K562 (cell line): ENCODE results near the gene TMEM273. TPM values are rescaled to one million over a fixed set of nuclear protein-coding genes. Genes with fewer than 3 reads are reported as not detected.

Source experiments
- CEBPG ChIP-seq, 3 experiments: fragments of 200-800 bp in 1 of 3; sonication (Bioruptor generic) in 1 of 3; sonication (generic) in 1 of 3; formaldehyde crosslinking in 1 of 3; IDR thresholded peaks in 2 of 3; conservative IDR thresholded peaks in 1 of 3; 2 replicates each; pipeline versions ENCODE4 v1.6.1 to v1.8.0; 2016 to 2022; ENCODE audit warnings: missing compliant biosample characterization in 2 of 3, missing genetic modification characterization in 2 of 3, mild to moderate bottlenecking in 1 of 3, missing genetic modification reagents in 1 of 3
- ESRRB ChIP-seq: fragments of 250-450 bp; sonication (Bioruptor Pico); IDR thresholded peaks from 2 replicates; pipeline ENCODE4 v1.5.0; 2020; ENCODE audit warnings: mild to moderate bottlenecking, moderate library complexity, borderline replicate concordance
- HMGN3 ChIP-seq: IDR thresholded peaks from 2 replicates; pipeline ENCODE4 v1.6.1; 2011; ENCODE audit warnings: borderline replicate concordance, low read depth, mild to moderate bottlenecking, mixed read lengths, low read length; ENCODE audit not compliant: insufficient read length; ENCODE audit errors: extremely low read depth
- JUND ChIP-seq, 2 experiments: IDR thresholded peaks; 2 replicates in 1 of 2; 3 replicates in 1 of 2; pipeline ENCODE4 v1.6.1; 2011; ENCODE audit warnings: borderline replicate concordance in 2 of 2, low read depth in 2 of 2, low read length in 2 of 2, improper control_type of control experiment in 1 of 2, missing biosample characterization in 1 of 2, missing genetic modification characterization in 1 of 2, missing genetic modification reagents in 1 of 2
- SAFB ChIP-seq: fragments of 200-400 bp; formaldehyde crosslinking; IDR thresholded peaks from 2 replicates; pipeline ENCODE4 v1.6.1; 2017; ENCODE audit warnings: low read depth, low read length, borderline replicate concordance
- SP2 ChIP-seq: IDR thresholded peaks from 2 replicates; pipeline ENCODE4 v1.6.1; 2011; ENCODE audit warnings: mild to moderate bottlenecking, low read depth, low read length, moderate library complexity; ENCODE audit not compliant: poor library complexity, severe bottlenecking; ENCODE audit errors: extremely low read depth
- SPI1 ChIP-seq: IDR thresholded peaks from 2 replicates; pipeline ENCODE4 v1.6.1; 2011; ENCODE audit warnings: low read depth, low read length, control low read depth, borderline replicate concordance
- SREBF1 ChIP-seq: fragments of 150-350 bp; IDR thresholded peaks from 2 replicates; pipeline ENCODE4 v1.6.1; 2014; ENCODE audit warnings: antibody characterized with exemption, low read depth, low read length, borderline replicate concordance
- STAT5A ChIP-seq: IDR thresholded peaks from 2 replicates; pipeline ENCODE4 v1.6.1; 2012; ENCODE audit warnings: low read length, inconsistent platforms, borderline replicate concordance
- TRIM28 ChIP-seq: fragments of 450-650 bp; IDR thresholded peaks from 2 replicates; pipeline ENCODE4 v1.6.1; 2017
- ZBTB17 ChIP-seq: fragments of 450-650 bp; formaldehyde crosslinking; IDR thresholded peaks from 2 replicates; pipeline ENCODE4 v1.4.0; 2020; ENCODE audit warnings: mild to moderate bottlenecking
- ZNF175 ChIP-seq: fragments of 200-800 bp; sonication (Bioruptor generic); IDR thresholded peaks from 2 replicates; pipeline ENCODE4 v1.6.1; 2016; ENCODE audit warnings: low read depth, mild to moderate bottlenecking, missing genetic modification characterization, missing compliant biosample characterization
- ZNF655 ChIP-seq: fragments of 250-450 bp; sonication (Bioruptor Pico); IDR thresholded peaks from 2 replicates; pipeline ENCODE4 v1.5.0; 2021
- ZNF699 ChIP-seq: fragments of 250-450 bp; sonication (Bioruptor Pico); IDR thresholded peaks from 2 replicates; pipeline ENCODE4 v1.8.0; 2021; ENCODE audit warnings: mild to moderate bottlenecking, moderate library complexity; ENCODE audit not compliant: insufficient replicate concordance
- polyA plus RNA-seq, 8 experiments: library from polyadenylated mRNA; depleted of rRNA in 4 of 8; stranded (reverse) in 5 of 8; unstranded in 3 of 8; fragments of >200 nt; fragmentation: Nextera tagmentation in 2 of 8; fragmentation: Illumina TruSeq in 1 of 8; extraction: Ambion mirVana in 2 of 8; extraction: Trizol in 1 of 8; gene quantifications; 2 replicates each; pipeline versions ENCODE4 v1.2.1 to v1.2.3, GENCODE V29; 2011 to 2014; ENCODE audit warnings: inconsistent platforms in 1 of 8, missing spikeins in 1 of 8
- total RNA-seq, 7 experiments: library from RNA; depleted of rRNA in 6 of 7; stranded (reverse); fragments of >200 nt in 6 of 7; fragmentation: Illumina TruSeq in 2 of 7; extraction: Trizol in 2 of 7; gene quantifications; 2 replicates each; pipeline versions ENCODE4 v1.2.1 to v1.2.3, GENCODE V29; 2011 to 2021; ENCODE audit warnings: low replicate concordance in 1 of 7
- TF ChIP-seq, protein P1 (sequence below): conservative IDR thresholded peaks from 2 replicates; pipeline ENCODE4 v1.6.1; 2011; ENCODE audit warnings: low read depth, mild to moderate bottlenecking, low read length; ENCODE audit not compliant: control insufficient read depth
- TF ChIP-seq, protein P2 (sequence below): fragments of 450-650 bp; IDR thresholded peaks from 2 replicates; pipeline ENCODE4 v1.6.1; 2016; ENCODE audit warnings: missing biosample characterization, missing genetic modification characterization

Gene TMEM273
- total and polyA plus RNA-seq, 9 of the 15 experiments (the other 6 are each of a cell fraction or from before 2014, with no cell fraction given): 39.2 to 131 (median 95.6) TPM

GRCh38 chr10:49187950-49188761, at the start of gene TMEM273 (continued):
- 0 out of 2 replicates have a peak, but pooled peaks have one; percentile 77 for TF ChIP-seq ZNF655 (CRISPR knock-in tag)
- no peak for TF ChIP-seq ZNF699 (CRISPR knock-in tag)
- TF ChIP-seq ZBTB17: peak; percentile 45; the same call in 1 of the 2 replicates
- no peak for TF ChIP-seq SP2
- no peak for TF ChIP-seq HMGN3
- no peak for TF ChIP-seq STAT5A
- TF ChIP-seq, protein P1, sequence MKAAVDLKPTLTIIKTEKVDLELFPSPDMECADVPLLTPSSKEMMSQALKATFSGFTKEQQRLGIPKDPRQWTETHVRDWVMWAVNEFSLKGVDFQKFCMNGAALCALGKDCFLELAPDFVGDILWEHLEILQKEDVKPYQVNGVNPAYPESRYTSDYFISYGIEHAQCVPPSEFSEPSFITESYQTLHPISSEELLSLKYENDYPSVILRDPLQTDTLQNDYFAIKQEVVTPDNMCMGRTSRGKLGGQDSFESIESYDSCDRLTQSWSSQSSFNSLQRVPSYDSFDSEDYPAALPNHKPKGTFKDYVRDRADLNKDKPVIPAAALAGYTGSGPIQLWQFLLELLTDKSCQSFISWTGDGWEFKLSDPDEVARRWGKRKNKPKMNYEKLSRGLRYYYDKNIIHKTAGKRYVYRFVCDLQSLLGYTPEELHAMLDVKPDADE: no peak
- TF ChIP-seq CEBPG (CRISPR knock-in tag; IDR thresholded peaks at IDR 0.05): no peak
- no peak for TF ChIP-seq CEBPG (tag; conservative IDR thresholded peaks at IDR 0.05 in 1 of 2, IDR thresholded peaks at IDR 0.05 in 1 of 2)
- no peak for TF ChIP-seq ESRRB
- TF ChIP-seq SREBF1: no peak
- TF ChIP-seq SPI1: peak; percentile 69; the same call in 1 of the 2 replicates
- TF ChIP-seq JUND (IDR thresholded peaks at IDR 0.05; ENCODE audit: borderline replicate concordance, low read depth, low read length): peak; percentile 38; the same call in 1 of the 2 replicates
- peak; percentile 55; the same call in 1 of the 3 replicates for TF ChIP-seq JUND (tag; IDR thresholded peaks at IDR 0.05; ENCODE audit: borderline replicate concordance, low read depth, low read length)
- no peak for TF ChIP-seq SAFB
- peak; percentile 55; the same call in 1 of the 2 replicates for TF ChIP-seq ZNF175 (CRISPR knock-in tag)
- TF ChIP-seq TRIM28: no peak
- TF ChIP-seq, protein P2, sequence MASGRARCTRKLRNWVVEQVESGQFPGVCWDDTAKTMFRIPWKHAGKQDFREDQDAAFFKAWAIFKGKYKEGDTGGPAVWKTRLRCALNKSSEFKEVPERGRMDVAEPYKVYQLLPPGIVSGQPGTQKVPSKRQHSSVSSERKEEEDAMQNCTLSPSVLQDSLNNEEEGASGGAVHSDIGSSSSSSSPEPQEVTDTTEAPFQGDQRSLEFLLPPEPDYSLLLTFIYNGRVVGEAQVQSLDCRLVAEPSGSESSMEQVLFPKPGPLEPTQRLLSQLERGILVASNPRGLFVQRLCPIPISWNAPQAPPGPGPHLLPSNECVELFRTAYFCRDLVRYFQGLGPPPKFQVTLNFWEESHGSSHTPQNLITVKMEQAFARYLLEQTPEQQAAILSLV (tag): no peak
